Uterus (tissue), 4 donors: Measurements from ENCODE around the gene ZNRD2. TPM values are rescaled to one million over a fixed set of nuclear protein-coding genes. Genes with fewer than 3 reads are reported as not detected.

Experiments
- DNase-seq, 2 donors: peaks; one replicate each; pipeline ENCODE4 v3.0.0-alpha.2; 2019 to 2020
- H3K27ac ChIP-seq, 2 donors: fragments of 200-600 bp; sonication (generic); 1 replicate in 1 of 2; 2 replicates in 1 of 2; pipeline ENCODE4 v1.5.1; 2016 to 2018
- H3K27me3 ChIP-seq, 2 donors: fragments of 200-600 bp; sonication (generic); one replicate each; pipeline ENCODE4 v1.5.1; 2018 to 2019; ENCODE audit warnings: control low read depth in 1 of 2
- H3K36me3 ChIP-seq, 2 donors: fragments of 200-600 bp; sonication (generic); one replicate each; pipeline ENCODE4 v1.5.1; 2019; ENCODE audit warnings: control low read depth in 1 of 2
- H3K4me1 ChIP-seq, 2 donors: fragments of 200-600 bp; sonication (generic); one replicate each; pipeline ENCODE4 v1.5.1; 2018 to 2019; ENCODE audit warnings: control low read depth in 1 of 2
- H3K4me3 ChIP-seq, 2 donors: fragments of 200-600 bp; sonication (generic); 1 replicate in 1 of 2; 2 replicates in 1 of 2; pipeline ENCODE4 v1.5.1; 2018 to 2019; ENCODE audit warnings: mild to moderate bottlenecking in 1 of 2
- H3K9me3 ChIP-seq, 2 donors: fragments of 200-600 bp; sonication (generic); one replicate each; pipeline ENCODE4 v1.5.1; 2019; ENCODE audit warnings: control low read depth in 1 of 2
- POLR2A ChIP-seq, 2 donors: fragments of 450-650 bp; IDR thresholded peaks; one replicate each; pipeline ENCODE4 v1.6.1; 2016; ENCODE audit warnings: antibody characterized with exemption in 2 of 2, mild to moderate bottlenecking in 1 of 2, moderate library complexity in 1 of 2
- intact Hi-C: fragments of 100-400 bp; cut with DNase I; formaldehyde crosslinking; loops from one replicate; pipeline ENCODE4 v1.15.1; 2023; ENCODE audit warnings: low total_unique reads
- total RNA-seq, 4 donors: library from RNA; depleted of rRNA in 3 of 4; stranded (reverse); fragments of >200 nt in 3 of 4; gene quantifications; one replicate each; pipeline versions ENCODE4 v1.1.0 to v1.2.4, GENCODE V29; 2014 to 2023
- TF ChIP-seq, protein P1 (sequence below), 4 experiments: fragments of 200-600 bp in 2 of 4; fragments of 450-650 bp in 2 of 4; sonication (generic) in 2 of 4; IDR thresholded peaks; one replicate each; pipeline ENCODE4 v1.5.1; 2016 to 2019; ENCODE audit warnings: antibody characterized with exemption in 4 of 4, mild to moderate bottlenecking in 2 of 4, moderate library complexity in 1 of 4
- donor health status: DM: yes; HTN: yes; CAD: no.

Gene ZNRD2
- total RNA-seq, 4 donors from 2014 or later, result 12.3 to 42.6 (median 31.6) TPM

DNA sequence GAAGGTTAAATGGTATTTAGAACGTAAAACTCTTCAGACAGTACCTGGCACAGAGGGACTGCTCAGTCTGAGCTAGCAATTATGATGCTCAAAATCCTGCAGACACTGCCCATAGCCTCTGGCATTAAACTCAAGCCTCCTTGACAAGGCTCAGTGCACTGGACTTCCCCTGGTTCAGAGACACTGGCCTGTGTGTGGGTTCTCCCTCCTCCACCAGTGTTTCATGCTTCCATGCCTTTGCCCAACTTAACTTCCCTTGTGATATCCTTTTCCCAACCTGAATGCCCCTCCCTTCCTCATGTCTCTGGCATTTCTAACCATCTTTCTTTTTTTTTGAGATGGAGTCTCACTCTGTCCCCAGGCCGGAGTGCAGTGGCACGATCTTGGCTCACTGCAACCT lies 21.2 kb upstream of the ZNRD2 start:
- TF ChIP-seq, protein P1, sequence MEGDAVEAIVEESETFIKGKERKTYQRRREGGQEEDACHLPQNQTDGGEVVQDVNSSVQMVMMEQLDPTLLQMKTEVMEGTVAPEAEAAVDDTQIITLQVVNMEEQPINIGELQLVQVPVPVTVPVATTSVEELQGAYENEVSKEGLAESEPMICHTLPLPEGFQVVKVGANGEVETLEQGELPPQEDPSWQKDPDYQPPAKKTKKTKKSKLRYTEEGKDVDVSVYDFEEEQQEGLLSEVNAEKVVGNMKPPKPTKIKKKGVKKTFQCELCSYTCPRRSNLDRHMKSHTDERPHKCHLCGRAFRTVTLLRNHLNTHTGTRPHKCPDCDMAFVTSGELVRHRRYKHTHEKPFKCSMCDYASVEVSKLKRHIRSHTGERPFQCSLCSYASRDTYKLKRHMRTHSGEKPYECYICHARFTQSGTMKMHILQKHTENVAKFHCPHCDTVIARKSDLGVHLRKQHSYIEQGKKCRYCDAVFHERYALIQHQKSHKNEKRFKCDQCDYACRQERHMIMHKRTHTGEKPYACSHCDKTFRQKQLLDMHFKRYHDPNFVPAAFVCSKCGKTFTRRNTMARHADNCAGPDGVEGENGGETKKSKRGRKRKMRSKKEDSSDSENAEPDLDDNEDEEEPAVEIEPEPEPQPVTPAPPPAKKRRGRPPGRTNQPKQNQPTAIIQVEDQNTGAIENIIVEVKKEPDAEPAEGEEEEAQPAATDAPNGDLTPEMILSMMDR (IDR thresholded peaks at IDR 0.05), result no peak
- TF ChIP-seq POLR2A (IDR thresholded peaks at IDR 0.05), result no peak
- no peaks in the 10 kb centered on the region for H3K9me3 ChIP-seq
- H3K4me1 ChIP-seq, result no peaks in the 10 kb centered on the region
- DNase-seq, result no peak
- no peaks in the 10 kb centered on the region for H3K27me3 ChIP-seq
- H3K36me3 ChIP-seq, result no peaks in the 10 kb centered on the region
- no peak overlapping the region for H3K4me3 ChIP-seq
- H3K27ac ChIP-seq, result no peak overlapping the region
- intact Hi-C loops, result no loop called here

DNA sequence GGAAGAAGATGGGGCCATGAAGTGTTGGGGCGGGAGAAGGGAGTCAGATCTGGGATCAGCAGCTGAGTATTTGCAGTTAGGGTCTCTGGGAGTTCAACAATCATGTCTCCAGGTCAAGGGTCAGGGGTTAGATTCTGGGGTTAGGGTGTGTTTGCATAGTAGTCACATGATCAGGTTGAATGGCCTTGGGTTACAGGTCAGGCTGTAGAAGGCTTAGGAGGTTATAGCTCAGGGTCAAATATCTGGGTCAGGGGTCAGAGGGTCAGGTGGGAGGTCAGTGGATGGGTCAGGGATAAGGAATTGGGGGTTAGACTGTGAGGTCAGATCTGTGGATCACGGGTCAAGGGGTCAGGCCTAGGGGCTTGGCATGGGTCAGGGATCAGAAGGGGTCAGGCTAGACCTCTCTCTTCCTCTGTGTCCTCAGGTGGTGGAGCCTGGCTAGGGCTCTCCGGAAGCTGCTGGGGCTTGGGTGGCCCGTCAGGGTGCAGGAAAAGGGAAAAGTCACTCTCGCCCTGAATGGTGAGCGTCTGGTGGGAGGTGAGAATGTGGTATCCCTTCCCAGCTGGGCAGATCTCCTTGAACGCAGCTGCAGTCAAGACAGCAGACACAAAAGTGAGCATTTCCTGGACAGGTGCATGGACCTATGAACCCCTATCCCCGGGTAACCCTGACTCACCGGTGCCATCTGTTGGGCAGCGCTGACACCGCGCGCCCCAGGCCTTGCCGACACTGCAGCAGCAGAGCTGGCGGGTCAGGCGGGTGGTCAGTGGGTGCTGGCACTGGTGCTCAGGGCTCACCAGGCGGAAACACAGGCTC lies 18.5 kb upstream of the ZNRD2 start:
- no peak for DNase-seq
- Histone ChIP-seq H3K27ac (no peak overlapping the region), H3K4me3 (no peak overlapping the region), H3K9me3 (no peaks in the 10 kb centered on the region), H3K36me3 (no peaks in the 10 kb centered on the region), H3K4me1 (peaks cover 0 to 14% of the 10 kb centered on the region in 2 donors), H3K27me3 (no peaks in the 10 kb centered on the region)
- TF ChIP-seq, protein P1 (IDR thresholded peaks at IDR 0.05), result no peak
- no peak for TF ChIP-seq POLR2A (IDR thresholded peaks at IDR 0.05)
- intact Hi-C loops, result no loop called here

- TF ChIP-seq, protein P1 (IDR thresholded peaks at IDR 0.05), result no peak
- TF ChIP-seq POLR2A (IDR thresholded peaks at IDR 0.05), result no peak
- no peak for DNase-seq
- peaks cover 0 to 14% of the 10 kb centered on the region in 2 donors for H3K4me1 ChIP-seq
- H3K36me3 ChIP-seq, result no peaks in the 10 kb centered on the region
- intact Hi-C loops, result no loop called here
- no peaks in the 10 kb centered on the region for H3K27me3 ChIP-seq
- H3K27ac ChIP-seq, result no peak overlapping the region
- H3K4me3 ChIP-seq, result no peak overlapping the region
- H3K9me3 ChIP-seq, result no peaks in the 10 kb centered on the region
These were observed 17.8 kb upstream of the ZNRD2 start for GRCh38 chr11:65552388-65552951.

DNA sequence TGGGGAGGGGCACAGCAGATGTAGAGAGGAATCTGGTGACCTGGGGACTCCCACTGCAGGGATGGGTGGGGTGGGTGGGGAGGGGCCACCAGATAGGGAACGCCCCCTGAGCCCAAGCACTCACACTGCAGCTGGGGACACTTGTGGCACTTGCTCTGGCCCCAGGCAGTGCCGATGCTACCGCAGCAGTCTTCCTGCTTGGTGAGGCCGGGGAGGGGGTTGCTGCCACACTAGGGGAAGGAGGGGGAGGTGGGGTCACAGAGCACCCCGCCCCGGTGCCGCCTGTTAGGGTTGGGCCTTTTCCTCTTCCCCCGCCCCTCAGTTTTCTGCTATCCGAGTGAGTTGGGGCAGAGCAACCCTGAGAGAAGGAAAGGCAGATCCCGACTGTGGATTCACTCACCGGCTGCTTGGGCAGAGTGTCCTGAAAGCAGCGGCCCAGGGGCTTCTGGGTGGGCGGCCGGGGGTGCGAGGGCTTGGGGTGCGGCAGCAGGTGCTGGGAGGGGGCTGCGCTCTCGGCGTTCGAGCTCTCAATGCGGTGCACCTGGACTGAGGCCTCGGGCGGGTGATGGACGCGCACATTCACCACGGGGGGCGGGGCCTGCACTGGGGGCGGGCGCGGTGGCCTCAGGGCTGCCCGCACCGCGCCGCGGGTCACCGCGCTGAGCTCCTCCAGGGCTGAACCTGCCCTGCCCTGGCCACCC lies 16.8 kb upstream of the ZNRD2 start:
- intact Hi-C loops, result no loop called here
- no peak overlapping the region for H3K4me3 ChIP-seq
- TF ChIP-seq, protein P1 (IDR thresholded peaks at IDR 0.05), result no peak
- TF ChIP-seq POLR2A (IDR thresholded peaks at IDR 0.05), result no peak
- no peaks in the 10 kb centered on the region for H3K9me3 ChIP-seq
- H3K27me3 ChIP-seq, result no peaks in the 10 kb centered on the region
- H3K36me3 ChIP-seq, result no peaks in the 10 kb centered on the region
- peaks cover 0 to 14% of the 10 kb centered on the region in 2 donors for H3K4me1 ChIP-seq
- no peak for DNase-seq
- H3K27ac ChIP-seq, result no peak overlapping the region
